GM12864 (cell line): ENCODE measurements around the gene SLC35E2B.

Experiments used
- DNase-seq: peaks from one replicate; pipeline ENCODE4 v3.0.0-alpha.2; 2011; ENCODE audit warnings: low read depth
- H3K4me3 ChIP-seq: 2 replicates; pipeline ENCODE4 v1.5.1; 2011; ENCODE audit warnings: mild to moderate bottlenecking, low read depth, low read length, control low read depth
- TF ChIP-seq, protein P1 (sequence below): IDR thresholded peaks from 2 replicates; pipeline ENCODE4 v1.5.1; 2011; ENCODE audit warnings: low read depth, mild to moderate bottlenecking, moderate library complexity, low read length, control low read depth, inconsistent platforms; ENCODE audit errors: missing control alignments

Gene SLC35E2B

GRCh38 chr1:1626207-1627141 is 66.1 kb downstream of the SLC35E2B start:
- no peak for DNase-seq

DNA sequence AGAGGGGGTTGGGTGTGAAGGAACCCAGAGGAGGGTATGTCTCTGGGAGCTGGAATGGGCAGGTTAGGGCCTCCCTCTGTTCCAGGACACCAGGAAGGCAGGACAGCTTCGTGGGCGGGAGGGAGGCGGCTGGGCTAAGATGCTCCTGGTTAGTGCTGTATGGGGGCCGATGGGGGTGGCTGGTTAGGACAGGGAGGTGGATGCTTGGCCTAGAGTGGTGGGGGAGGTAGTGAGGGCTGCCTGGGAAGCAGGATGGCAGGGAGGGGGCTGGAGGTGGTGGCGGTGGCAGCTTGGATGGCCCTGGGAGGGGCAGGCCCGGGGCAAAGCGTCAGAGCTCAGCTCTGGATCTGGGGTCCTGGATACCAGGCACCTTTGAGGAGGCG is 66.8 kb downstream of the SLC35E2B start:
- TF ChIP-seq, protein P1, sequence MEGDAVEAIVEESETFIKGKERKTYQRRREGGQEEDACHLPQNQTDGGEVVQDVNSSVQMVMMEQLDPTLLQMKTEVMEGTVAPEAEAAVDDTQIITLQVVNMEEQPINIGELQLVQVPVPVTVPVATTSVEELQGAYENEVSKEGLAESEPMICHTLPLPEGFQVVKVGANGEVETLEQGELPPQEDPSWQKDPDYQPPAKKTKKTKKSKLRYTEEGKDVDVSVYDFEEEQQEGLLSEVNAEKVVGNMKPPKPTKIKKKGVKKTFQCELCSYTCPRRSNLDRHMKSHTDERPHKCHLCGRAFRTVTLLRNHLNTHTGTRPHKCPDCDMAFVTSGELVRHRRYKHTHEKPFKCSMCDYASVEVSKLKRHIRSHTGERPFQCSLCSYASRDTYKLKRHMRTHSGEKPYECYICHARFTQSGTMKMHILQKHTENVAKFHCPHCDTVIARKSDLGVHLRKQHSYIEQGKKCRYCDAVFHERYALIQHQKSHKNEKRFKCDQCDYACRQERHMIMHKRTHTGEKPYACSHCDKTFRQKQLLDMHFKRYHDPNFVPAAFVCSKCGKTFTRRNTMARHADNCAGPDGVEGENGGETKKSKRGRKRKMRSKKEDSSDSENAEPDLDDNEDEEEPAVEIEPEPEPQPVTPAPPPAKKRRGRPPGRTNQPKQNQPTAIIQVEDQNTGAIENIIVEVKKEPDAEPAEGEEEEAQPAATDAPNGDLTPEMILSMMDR = no peak
- no peak overlapping the region for H3K4me3 ChIP-seq
- no peak for DNase-seq

More at GRCh38 chr1:1626207-1627141, 66.1 kb downstream of the SLC35E2B start:
- TF ChIP-seq, protein P1 = no peak
- H3K4me3 ChIP-seq = no peak overlapping the region

- TF ChIP-seq, protein P1 = no peak
- H3K4me3 ChIP-seq = no peak overlapping the region
- no peak for DNase-seq
These were observed 67.2 kb downstream of the SLC35E2B start for GRCh38 chr1:1625404-1625775.

- no peak for DNase-seq
- TF ChIP-seq, protein P1 = no peak
- H3K4me3 ChIP-seq = no peak overlapping the region
These were observed 67.9 kb downstream of the SLC35E2B start for GRCh38 chr1:1624443-1625403.

DNA sequence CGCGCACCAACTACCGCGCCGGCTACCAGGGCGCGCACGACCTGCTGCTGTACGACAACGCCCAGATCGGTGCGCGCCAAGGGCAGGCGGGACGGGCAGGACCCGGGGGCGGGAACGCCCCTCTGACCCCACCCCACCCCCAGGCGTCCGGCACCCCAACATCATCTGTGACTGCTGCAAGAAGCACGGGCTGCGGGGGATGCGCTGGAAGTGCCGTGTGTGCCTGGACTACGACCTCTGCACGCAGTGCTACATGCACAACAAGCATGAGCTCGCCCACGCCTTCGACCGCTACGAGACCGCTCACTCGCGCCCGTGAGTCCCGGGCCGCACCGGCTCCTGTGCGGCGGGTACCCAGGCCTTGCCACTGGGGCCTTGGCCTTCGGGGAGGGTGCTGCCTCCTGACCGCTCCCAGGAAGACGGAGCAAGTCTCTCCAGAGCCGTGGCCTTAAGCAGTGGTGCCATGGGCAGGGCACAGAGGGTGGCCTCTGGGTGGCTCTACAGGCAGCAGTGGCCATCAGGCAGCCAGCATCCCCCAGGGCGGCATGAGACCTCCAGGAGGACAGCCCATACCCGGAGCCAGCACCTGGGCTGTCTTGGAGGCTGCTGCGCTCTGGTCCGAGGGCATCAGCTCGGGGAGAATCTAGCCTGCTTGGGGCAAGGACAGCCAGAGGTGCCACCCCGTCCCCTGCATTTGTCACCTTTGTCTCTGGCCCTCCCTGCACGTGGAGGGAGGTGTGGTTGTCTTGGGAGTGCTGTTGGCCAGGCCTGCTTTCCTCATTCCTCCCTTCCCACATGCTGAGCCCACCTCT is 68.8 kb downstream of the SLC35E2B start:
- H3K4me3 ChIP-seq = no peak overlapping the region
- no peak for DNase-seq
- TF ChIP-seq, protein P1 = no peak

GRCh38 chr1:1623181-1623630 is 69.4 kb downstream of the SLC35E2B start:
- no peak for DNase-seq
- TF ChIP-seq, protein P1 = no peak
- no peak overlapping the region for H3K4me3 ChIP-seq
